ENCODE measurements around the gene RGS6.

Gene RGS6

DNA sequence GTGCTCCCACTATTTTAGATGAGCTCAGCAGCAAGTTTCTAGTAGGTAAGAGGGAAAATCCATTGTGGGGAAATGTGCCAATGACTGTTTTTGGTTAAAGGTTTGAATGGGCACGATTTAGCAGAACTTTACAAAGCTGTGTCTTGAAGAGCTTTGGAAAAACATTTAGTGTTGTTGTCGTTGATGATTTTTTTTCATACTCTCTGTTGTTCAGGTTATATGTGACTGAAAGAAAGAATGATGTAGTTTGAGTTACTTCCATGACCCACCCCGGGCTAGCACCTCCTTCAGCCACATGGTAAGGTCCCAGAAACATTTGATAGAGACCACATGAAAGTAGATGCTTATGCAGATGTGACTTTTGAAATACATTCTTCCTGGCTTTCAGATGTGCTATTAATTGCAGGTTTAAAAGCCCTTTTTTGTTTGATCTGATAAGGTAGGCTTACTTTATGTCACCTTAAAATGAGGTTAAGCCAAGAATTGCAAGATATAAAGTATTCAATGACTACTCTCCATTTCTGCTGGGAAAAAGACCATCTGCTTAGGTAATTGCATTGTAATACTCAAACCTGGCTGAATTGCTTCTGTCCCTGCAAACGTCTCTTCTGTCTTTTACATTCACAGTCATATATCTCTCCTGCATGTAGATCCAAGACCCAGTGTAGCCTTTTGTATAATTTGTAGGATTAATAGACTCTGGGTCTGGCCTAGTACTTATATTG, 250.6 kb downstream of the RGS6 start:
- Histone ChIP-seq H3K79me2 (ENCODE audit: control insufficient read depth, low read length) (no peaks in the 10 kb centered on the region), H3K36me3 (ENCODE audit: control insufficient read depth, low read length) (no peaks in the 10 kb centered on the region), H4K20me1 (ENCODE audit: control insufficient read depth, insufficient read depth, low read depth, low read length) (no peaks in the 10 kb centered on the region), H3K4me2 (ENCODE audit: low read length) (no peak overlapping the region), H3K4me1 (ENCODE audit: control insufficient read depth, low read length) (no peaks in the 10 kb centered on the region), H3K9me3 (ENCODE audit: control insufficient read depth, insufficient read depth, low read length) (no peaks in the 10 kb centered on the region), H3K9me2 (replicated peaks; ENCODE audit: control insufficient read depth, low read length) (no peaks in the 10 kb centered on the region), H3K27ac (ENCODE audit: low read depth, low read length) (no peak overlapping the region), H3K27me3 (ENCODE audit: control insufficient read depth, low read length) (no peaks in the 10 kb centered on the region), H3F3A (ENCODE audit: control insufficient read depth, insufficient read depth) (no peaks in the 10 kb centered on the region), H3K4me3 (ENCODE audit: low read length) (no peak overlapping the region)
- TF ChIP-seq, protein P1, sequence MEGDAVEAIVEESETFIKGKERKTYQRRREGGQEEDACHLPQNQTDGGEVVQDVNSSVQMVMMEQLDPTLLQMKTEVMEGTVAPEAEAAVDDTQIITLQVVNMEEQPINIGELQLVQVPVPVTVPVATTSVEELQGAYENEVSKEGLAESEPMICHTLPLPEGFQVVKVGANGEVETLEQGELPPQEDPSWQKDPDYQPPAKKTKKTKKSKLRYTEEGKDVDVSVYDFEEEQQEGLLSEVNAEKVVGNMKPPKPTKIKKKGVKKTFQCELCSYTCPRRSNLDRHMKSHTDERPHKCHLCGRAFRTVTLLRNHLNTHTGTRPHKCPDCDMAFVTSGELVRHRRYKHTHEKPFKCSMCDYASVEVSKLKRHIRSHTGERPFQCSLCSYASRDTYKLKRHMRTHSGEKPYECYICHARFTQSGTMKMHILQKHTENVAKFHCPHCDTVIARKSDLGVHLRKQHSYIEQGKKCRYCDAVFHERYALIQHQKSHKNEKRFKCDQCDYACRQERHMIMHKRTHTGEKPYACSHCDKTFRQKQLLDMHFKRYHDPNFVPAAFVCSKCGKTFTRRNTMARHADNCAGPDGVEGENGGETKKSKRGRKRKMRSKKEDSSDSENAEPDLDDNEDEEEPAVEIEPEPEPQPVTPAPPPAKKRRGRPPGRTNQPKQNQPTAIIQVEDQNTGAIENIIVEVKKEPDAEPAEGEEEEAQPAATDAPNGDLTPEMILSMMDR (IDR thresholded peaks at IDR 0.05; ENCODE audit: low read depth, low read length, poor library complexity, severe bottlenecking) = no peak
- no peak for TF ChIP-seq EZH2phosphoT487 (IDR thresholded peaks at IDR 0.05; ENCODE audit: borderline replicate concordance, low read length)

DNA sequence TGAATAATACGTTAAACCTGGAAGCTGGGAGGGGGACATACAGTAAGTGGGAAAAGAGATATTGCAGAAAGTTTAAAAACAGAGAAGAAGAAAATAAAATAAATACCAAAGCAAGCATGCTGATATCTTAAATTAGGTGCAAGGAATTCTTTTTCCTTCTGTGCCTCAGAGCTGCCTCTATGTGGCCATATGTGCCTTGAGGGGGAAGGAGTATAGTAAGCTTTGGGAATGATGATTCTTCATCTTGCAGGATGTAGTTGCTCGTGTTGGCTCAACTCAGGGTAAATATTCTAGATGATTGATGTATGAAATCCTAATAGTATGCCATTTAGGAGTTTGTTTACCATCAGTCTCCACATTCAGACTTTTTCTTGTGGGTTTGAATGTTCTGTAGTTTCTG, 251.4 kb downstream of the RGS6 start:
- Histone ChIP-seq H3K27me3 (ENCODE audit: control insufficient read depth, low read length) (no peaks in the 10 kb centered on the region), H3F3A (ENCODE audit: control insufficient read depth, insufficient read depth) (no peaks in the 10 kb centered on the region), H4K20me1 (ENCODE audit: control insufficient read depth, insufficient read depth, low read depth, low read length) (no peaks in the 10 kb centered on the region), H3K36me3 (ENCODE audit: control insufficient read depth, low read length) (no peaks in the 10 kb centered on the region), H3K9me2 (replicated peaks; ENCODE audit: control insufficient read depth, low read length) (no peaks in the 10 kb centered on the region; the same call in 1 of the 2 replicates), H3K79me2 (ENCODE audit: control insufficient read depth, low read length) (no peaks in the 10 kb centered on the region), H3K4me2 (ENCODE audit: low read length) (no peak overlapping the region), H3K9me3 (ENCODE audit: control insufficient read depth, insufficient read depth, low read length) (no peaks in the 10 kb centered on the region), H3K4me3 (ENCODE audit: low read length) (no peak overlapping the region), H3K4me1 (ENCODE audit: control insufficient read depth, low read length) (no peaks in the 10 kb centered on the region), H3K27ac (ENCODE audit: low read depth, low read length) (no peak overlapping the region)
- TF ChIP-seq EZH2phosphoT487 (IDR thresholded peaks at IDR 0.05; ENCODE audit: borderline replicate concordance, low read length) = no peak
- TF ChIP-seq, protein P1 (IDR thresholded peaks at IDR 0.05; ENCODE audit: low read depth, low read length, poor library complexity, severe bottlenecking) = no peak

DNA sequence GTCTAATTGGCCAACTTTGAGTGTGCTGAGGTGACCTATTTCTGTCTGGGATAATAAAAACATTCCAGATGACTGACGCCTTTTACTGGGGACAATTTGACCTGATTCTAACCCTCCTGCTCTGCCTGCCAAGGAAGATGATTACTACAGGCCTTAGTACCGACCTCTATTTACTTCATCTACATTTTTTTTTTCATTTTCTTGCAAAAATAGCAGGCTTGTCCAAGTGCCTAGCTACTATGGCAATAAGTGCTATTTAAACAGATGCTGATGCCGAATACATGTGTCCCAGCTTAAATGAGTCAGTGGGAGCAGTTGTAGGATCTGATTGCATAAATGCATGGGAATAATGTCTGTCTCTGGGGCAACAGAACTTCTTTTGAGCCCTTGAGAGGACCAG, 254.3 kb downstream of the RGS6 start:
- no peak overlapping the region for H3K4me3 ChIP-seq (ENCODE audit: low read length)
- no peaks in the 10 kb centered on the region for H3K27me3 ChIP-seq (ENCODE audit: control insufficient read depth, low read length)
- no peaks in the 10 kb centered on the region; the same call in 1 of the 2 replicates for H3K9me2 ChIP-seq (replicated peaks; ENCODE audit: control insufficient read depth, low read length)
- H3K4me1 ChIP-seq (ENCODE audit: control insufficient read depth, low read length) = no peaks in the 10 kb centered on the region
- no peaks in the 10 kb centered on the region for H3K9me3 ChIP-seq (ENCODE audit: control insufficient read depth, insufficient read depth, low read length)
- no peak overlapping the region for H3K27ac ChIP-seq (ENCODE audit: low read depth, low read length)
- no peaks in the 10 kb centered on the region for H3K79me2 ChIP-seq (ENCODE audit: control insufficient read depth, low read length)
- no peak overlapping the region for H3K4me2 ChIP-seq (ENCODE audit: low read length)
- no peak for TF ChIP-seq EZH2phosphoT487 (IDR thresholded peaks at IDR 0.05; ENCODE audit: borderline replicate concordance, low read length)
- H3K36me3 ChIP-seq (ENCODE audit: control insufficient read depth, low read length) = no peaks in the 10 kb centered on the region
- H3F3A ChIP-seq (ENCODE audit: control insufficient read depth, insufficient read depth) = no peaks in the 10 kb centered on the region
- H4K20me1 ChIP-seq (ENCODE audit: control insufficient read depth, insufficient read depth, low read depth, low read length) = no peaks in the 10 kb centered on the region

DNA sequence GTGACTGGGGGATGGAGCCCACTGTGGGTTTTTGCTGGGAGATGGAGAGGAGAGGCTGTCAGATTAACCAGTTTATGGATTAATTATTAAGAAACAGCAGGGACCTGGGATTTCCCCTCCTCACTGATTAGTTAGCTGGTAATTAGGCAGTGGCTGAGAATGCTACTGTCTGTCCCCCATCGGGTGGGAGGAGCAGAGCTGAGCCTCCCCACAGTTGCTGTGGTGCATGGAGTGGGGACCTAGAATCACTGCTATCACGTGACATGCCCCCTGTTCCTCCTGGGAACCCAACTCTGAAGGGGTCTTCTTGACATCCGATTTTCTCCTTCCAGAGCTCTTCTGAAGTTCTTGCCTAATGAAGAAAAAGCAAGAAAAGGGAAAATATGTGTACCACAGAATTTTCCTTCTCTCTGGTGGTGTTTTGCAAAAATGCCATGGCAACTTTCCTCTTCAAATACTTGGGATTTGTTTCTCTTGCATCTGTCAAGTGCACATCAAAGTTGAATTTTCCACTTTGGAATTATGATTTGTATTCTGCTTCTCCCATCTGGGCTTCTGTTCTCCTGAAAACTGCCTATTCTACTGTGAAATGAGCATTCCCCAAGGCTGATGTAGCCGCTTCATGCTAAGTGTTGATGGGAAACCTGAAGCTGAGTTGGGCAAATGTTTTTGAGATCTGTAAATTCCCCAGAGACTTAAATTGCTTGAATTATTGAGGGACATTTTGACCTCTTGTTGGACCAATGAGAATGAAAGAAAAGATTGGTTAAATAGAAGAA, 264.2 kb downstream of the RGS6 start:
- no peaks in the 10 kb centered on the region for H3K4me1 ChIP-seq (ENCODE audit: control insufficient read depth, low read length)
- no peaks in the 10 kb centered on the region for H3K27me3 ChIP-seq (ENCODE audit: control insufficient read depth, low read length)
- H4K20me1 ChIP-seq (ENCODE audit: control insufficient read depth, insufficient read depth, low read depth, low read length) = no peaks in the 10 kb centered on the region
- no peak overlapping the region for H3K4me2 ChIP-seq (ENCODE audit: low read length)
- H3K36me3 ChIP-seq (ENCODE audit: control insufficient read depth, low read length) = no peaks in the 10 kb centered on the region
- no peak overlapping the region for H3K4me3 ChIP-seq (ENCODE audit: low read length)
- no peaks in the 10 kb centered on the region for H3K79me2 ChIP-seq (ENCODE audit: control insufficient read depth, low read length)
- no peaks in the 10 kb centered on the region for H3K9me3 ChIP-seq (ENCODE audit: control insufficient read depth, insufficient read depth, low read length)
- TF ChIP-seq, protein P1 (IDR thresholded peaks at IDR 0.05; ENCODE audit: low read depth, low read length, poor library complexity, severe bottlenecking) = no peak
- TF ChIP-seq EZH2phosphoT487 (IDR thresholded peaks at IDR 0.05; ENCODE audit: borderline replicate concordance, low read length) = no peak
- no peaks in the 10 kb centered on the region for H3K9me2 ChIP-seq (replicated peaks; ENCODE audit: control insufficient read depth, low read length)
- H3F3A ChIP-seq (ENCODE audit: control insufficient read depth, insufficient read depth) = no peaks in the 10 kb centered on the region
- H3K27ac ChIP-seq (ENCODE audit: low read depth, low read length) = no peak overlapping the region

Data from DOHH2 (cell line).